Globus pallidus (tissue), 1 donor: ENCODE data around the gene APBB1.

Experiments used
- DNase-seq: peaks from one replicate; pipeline ENCODE4 v3.0.0-alpha.2; 2015; ENCODE audit warnings: low spot score

APBB1 gene

GRCh38 chr11:6419009-6419631 is at the start of gene APBB1:
Gene APBB1, minus strand, starts transcription at chr11:6419094. Its CDS starts 7,747 bp downstream, at chr11:6411347.
- peak; percentile 78 for DNase-seq

GRCh38 chr11:6459099-6459450 is 40.2 kb upstream of the APBB1 start:
- DNase-seq: no peak

GRCh38 chr11:6458352-6459098 is 39.6 kb upstream of the APBB1 start:
- DNase-seq: no peak

- no peak for DNase-seq
These were observed 38.9 kb upstream of the APBB1 start for GRCh38 chr11:6457581-6458320.

GRCh38 chr11:6456361-6457073 is 37.6 kb upstream of the APBB1 start:
- DNase-seq: no peak

GRCh38 chr11:6455070-6455469 is 36.2 kb upstream of the APBB1 start:
- no peak for DNase-seq

GRCh38 chr11:6453152-6453551 is 34.3 kb upstream of the APBB1 start:
- no peak for DNase-seq

GRCh38 chr11:6452219-6452618 is 33.3 kb upstream of the APBB1 start:
- DNase-seq: no peak

- DNase-seq: no peak
These were observed 29.7 kb upstream of the APBB1 start for GRCh38 chr11:6448574-6448973.

GRCh38 chr11:6443269-6444003 is 24.5 kb upstream of the APBB1 start:
- peak; percentile 79 for DNase-seq

GRCh38 chr11:6442441-6442840 is 23.5 kb upstream of the APBB1 start:
- DNase-seq: no peak

GRCh38 chr11:6440906-6441358 is 22.0 kb upstream of the APBB1 start, which contains the start of gene HPX:
Gene HPX, minus strand, starts transcription at chr11:6440987. Its CDS starts 24 bp downstream, at chr11:6440963.
- no peak for DNase-seq

- DNase-seq: peak; percentile 70
These were observed 20.2 kb upstream of the APBB1 start for GRCh38 chr11:6438979-6439571.

- DNase-seq: no peak
These were observed 19.1 kb upstream of the APBB1 start for GRCh38 chr11:6437993-6438392.

GRCh38 chr11:6437423-6437822 is 18.5 kb upstream of the APBB1 start:
- DNase-seq: no peak

GRCh38 chr11:6433998-6434660 is 15.2 kb upstream of the APBB1 start:
- DNase-seq: no peak

- no peak for DNase-seq
These were observed 13.0 kb upstream of the APBB1 start for GRCh38 chr11:6431861-6432260.

GRCh38 chr11:6427516-6427915 is 8.6 kb upstream of the APBB1 start:
- DNase-seq: no peak

GRCh38 chr11:6420677-6421076 is 1.8 kb upstream of the APBB1 start:
- DNase-seq: no peak

GRCh38 chr11:6418557-6419008 is 311 bp downstream of the APBB1 start:
- DNase-seq: no peak
